Heart right ventricle (tissue), 16 donors: ENCODE data around the gene DHRS11. TPM values are rescaled to one million over a fixed set of nuclear protein-coding genes. Genes with fewer than 3 reads are reported as not detected.

ENCODE experiments used
- ATAC-seq, 8 donors: fragments of 200-7000 bp; cut with Tn5 transposase; one replicate each; pipeline ENCODE4 v1.9.1; 2020; ENCODE audit warnings: mild to moderate bottlenecking in 8 of 8, moderate library complexity in 8 of 8, moderate number of reproducible peaks in 1 of 8
- DNase-seq, 2 donors: peaks; one replicate each; pipeline ENCODE4 v3.0.0-alpha.2; 2020
- H3K27ac ChIP-seq, 10 donors: fragments of 200-600 bp; sonication (generic) in 2 of 10; one replicate each; pipeline versions ENCODE4 v1.5.0 to v1.8.0; 2020 to 2022; ENCODE audit warnings: mild to moderate bottlenecking in 3 of 10
- H3K27me3 ChIP-seq, 7 donors: fragments of 200-600 bp; one replicate each; pipeline ENCODE4 v1.8.0; 2021 to 2022; ENCODE audit warnings: mild to moderate bottlenecking in 2 of 7
- H3K36me3 ChIP-seq, 9 donors: fragments of 200-600 bp; sonication (generic) in 1 of 9; one replicate each; pipeline versions ENCODE4 v1.5.0 to v1.8.0; 2020 to 2022; ENCODE audit warnings: mild to moderate bottlenecking in 2 of 9
- H3K4me1 ChIP-seq, 9 donors: fragments of 200-600 bp; sonication (generic) in 1 of 9; one replicate each; pipeline versions ENCODE4 v1.5.0 to v1.8.0; 2020 to 2022; ENCODE audit warnings: mild to moderate bottlenecking in 4 of 9
- H3K4me3 ChIP-seq, 10 donors: fragments of 200-600 bp; sonication (generic) in 2 of 10; one replicate each; pipeline versions ENCODE4 v1.5.0 to v1.8.0; 2020 to 2022; ENCODE audit warnings: mild to moderate bottlenecking in 7 of 10, moderate library complexity in 2 of 10
- H3K9me3 ChIP-seq, 11 donors: fragments of 200-600 bp in 10 of 11; sonication (generic) in 2 of 11; one replicate each; pipeline versions ENCODE4 v1.5.0 to v1.8.0; 2013 to 2022; ENCODE audit warnings: mild to moderate bottlenecking in 2 of 11, control low read depth in 1 of 11, moderate library complexity in 1 of 11
- WGBS, 2 donors: extraction: QIAGEN DNeasy Blood & Tissue Kit; methylation state at CpG; one replicate each; pipeline ENCODE4 v1.1.7; 2013; ENCODE audit warnings: inconsistent platforms in 1 of 2; 5-methylcytosine and 5-hydroxymethylcytosine counted together
- intact Hi-C, 10 donors: fragments of 100-400 bp; cut with DNase I; formaldehyde crosslinking; loops; one replicate each; pipeline versions ENCODE4 v1.11.1 to v1.14.2; 2022
- polyA plus RNA-seq, 2 donors: library from polyadenylated mRNA; stranded (reverse); fragments of 200-250 nt; gene quantifications; one replicate each; pipeline ENCODE4 v1.2.3, GENCODE V29; 2013
- total RNA-seq, 10 donors: library from RNA; stranded (reverse); fragmentation: NEBNext Ultra II Directional in 3 of 10; extraction: Animal tissue kit (Norgen Biotek cat#: 25700) in 3 of 10; gene quantifications; one replicate each; pipeline versions ENCODE4 v1.2.1 to v1.2.4, GENCODE V29; 2021 to 2023
- TF ChIP-seq, protein P1 (sequence below), 9 donors: fragments of 200-600 bp; sonication (generic) in 2 of 9; IDR thresholded peaks; one replicate each; pipeline versions ENCODE4 v1.5.0 to v1.8.0; 2021 to 2022; ENCODE audit warnings: antibody characterized with exemption in 9 of 9, mild to moderate bottlenecking in 5 of 9, moderate library complexity in 1 of 9
- donor health status: Arrhythmogenic right ventricular cardiomyopathy.
- donor health status: ischemic (EF 13 %, LVEDD 7.1; RV severe dilation, severe dysfunction).
- donor health status: healthy with polysubstance abuse.
- donor health status: DM: no; HTN: yes; CAD: no.
- donor health status: DM: no; HTN: no; CAD: no.
- donor health status: ischemic (EF 25% LVEDD 6.9; RV normal size, moderate dysfunction).
- donor health status: ischemic (EF 25% LVEDD 5.7; RV mildly dilated, moderate dysfunction).
- donor health status: healthy.
- donor health status: DM: yes; HTN: yes; CAD: no.
- donor health status: Ischemic cardiomyopathy.
- donor health status: ischemic (EF 35%, LVEDD 5.7; RV mildly dilated, moderate dysfunction).
- donor health status: nonischemic (EF 11% LVEDD 7.7; RV severe dilation, severe dysfunction).
- donor health status: DM: yes; HTN: yes; CAD: no.
- donor health status: PGD.
- donor health status: ischemic (EF 29% LVEDD 5.4; RV normal size, mild dysfunction).
- donor health status: nonischemic (EF 23%, LVEDD 6.1; RV moderate dilation, normal function).

Gene DHRS11
- total and polyA plus RNA-seq, 12 donors: 11.0 to 24.7 (median 18.9) TPM

DNA sequence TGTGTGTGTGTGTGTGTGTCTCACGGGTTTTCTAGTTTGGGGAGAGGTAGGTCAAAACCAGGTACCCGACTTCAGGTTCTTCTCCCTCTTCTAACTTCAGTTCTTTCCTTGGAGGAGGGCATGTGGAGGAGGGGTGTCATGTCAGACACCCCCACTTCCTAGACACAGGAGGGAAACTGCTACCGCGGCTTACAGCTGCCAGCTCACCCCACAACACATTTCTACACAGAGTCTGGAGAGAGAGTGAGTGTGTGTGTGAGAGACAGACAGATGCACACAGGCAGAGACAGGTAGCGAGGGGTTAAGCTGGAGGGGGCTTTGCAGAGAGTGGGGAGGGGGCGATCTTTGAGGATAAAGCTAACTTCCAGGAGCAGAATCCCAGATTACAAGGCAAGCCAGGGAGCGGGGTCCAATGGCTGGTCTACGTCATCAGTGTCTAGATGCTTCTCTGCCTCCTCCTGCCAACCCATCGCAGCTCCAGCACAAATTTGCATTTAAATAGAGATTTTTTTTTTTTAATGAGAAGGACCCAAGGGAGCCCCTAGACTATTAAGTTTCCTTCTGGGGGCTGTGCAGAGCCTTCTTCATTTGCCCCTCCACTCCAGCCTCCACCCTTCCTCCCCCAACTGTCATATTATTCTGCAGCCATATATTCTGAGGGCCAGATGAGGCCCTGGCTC is 58.6 kb downstream of the DHRS11 start:
- no peak overlapping the region for H3K4me3 ChIP-seq
- H3K9me3 ChIP-seq: no peaks in the 10 kb centered on the region
- no peak overlapping the region for H3K27ac ChIP-seq
- peaks cover 0 to 88% (median 72%) of the 10 kb centered on the region in 7 donors for H3K27me3 ChIP-seq
- 36 to 39% methylated on average over 9 of the region's 9 CpGs for WGBS, 2 donors
- DNase-seq (no peak), ATAC-seq (no peak)
- intact Hi-C loops: no loop called here
- no peaks in the 10 kb centered on the region for H3K36me3 ChIP-seq
- TF ChIP-seq, protein P1, sequence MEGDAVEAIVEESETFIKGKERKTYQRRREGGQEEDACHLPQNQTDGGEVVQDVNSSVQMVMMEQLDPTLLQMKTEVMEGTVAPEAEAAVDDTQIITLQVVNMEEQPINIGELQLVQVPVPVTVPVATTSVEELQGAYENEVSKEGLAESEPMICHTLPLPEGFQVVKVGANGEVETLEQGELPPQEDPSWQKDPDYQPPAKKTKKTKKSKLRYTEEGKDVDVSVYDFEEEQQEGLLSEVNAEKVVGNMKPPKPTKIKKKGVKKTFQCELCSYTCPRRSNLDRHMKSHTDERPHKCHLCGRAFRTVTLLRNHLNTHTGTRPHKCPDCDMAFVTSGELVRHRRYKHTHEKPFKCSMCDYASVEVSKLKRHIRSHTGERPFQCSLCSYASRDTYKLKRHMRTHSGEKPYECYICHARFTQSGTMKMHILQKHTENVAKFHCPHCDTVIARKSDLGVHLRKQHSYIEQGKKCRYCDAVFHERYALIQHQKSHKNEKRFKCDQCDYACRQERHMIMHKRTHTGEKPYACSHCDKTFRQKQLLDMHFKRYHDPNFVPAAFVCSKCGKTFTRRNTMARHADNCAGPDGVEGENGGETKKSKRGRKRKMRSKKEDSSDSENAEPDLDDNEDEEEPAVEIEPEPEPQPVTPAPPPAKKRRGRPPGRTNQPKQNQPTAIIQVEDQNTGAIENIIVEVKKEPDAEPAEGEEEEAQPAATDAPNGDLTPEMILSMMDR (IDR thresholded peaks at IDR 0.05): no peak
- no peaks in the 10 kb centered on the region for H3K4me1 ChIP-seq

Other genes starting within 250 kb of the DHRS11 start
- not detected for gene TBC1D3H, start 203.4 kb upstream of the DHRS11 start, total RNA-seq
- not detected for gene TBC1D3H, start 203.4 kb upstream of the DHRS11 start, polyA plus RNA-seq
- gene ZNHIT3, start 105.2 kb upstream of the DHRS11 start, total RNA-seq: 10 to 100 TPM; 17.1 to 27.0 (median 23.0) TPM
- gene ZNHIT3, start 105.2 kb upstream of the DHRS11 start, polyA plus RNA-seq: 10 to 100 TPM; 12.0 to 34.0 TPM
- gene MYO19, start 57.0 kb upstream of the DHRS11 start, total RNA-seq: 10 to 100 TPM in 9 of 10 donors, 1 to 10 TPM in 1; 8.8 to 22.9 (median 13.9) TPM
- gene MYO19, start 57.0 kb upstream of the DHRS11 start, polyA plus RNA-seq: 10 to 100 TPM; 15.6 to 40.4 TPM
- 10 to 100 TPM in 1 of 10 donors, 1 to 10 TPM in 9; 4.0 to 10.2 (median 6.5) TPM for gene PIGW, start 56.9 kb upstream of the DHRS11 start, total RNA-seq
- gene PIGW, start 56.9 kb upstream of the DHRS11 start, polyA plus RNA-seq: 1 to 10 TPM; 2.5 to 5.1 TPM
- gene GGNBP2, start 47.0 kb upstream of the DHRS11 start, total RNA-seq: 10 to 100 TPM; 35.6 to 51.2 (median 48.1) TPM
- 10 to 100 TPM; 25.9 to 41.3 TPM for gene GGNBP2, start 47.0 kb upstream of the DHRS11 start, polyA plus RNA-seq
- 1 to 10 TPM; 5.5 to 8.8 (median 6.8) TPM for gene MRM1, start 9.7 kb downstream of the DHRS11 start, total RNA-seq
- gene MRM1, start 9.7 kb downstream of the DHRS11 start, polyA plus RNA-seq: 10 to 100 TPM in 1 of 2 donors, 1 to 10 TPM in 1; 9.1 to 10.3 TPM